Tongue (tissue), 2 donors: ENCODE measurements around the gene CRACR2B. TPM values are rescaled to one million over a fixed set of nuclear protein-coding genes. Genes with fewer than 3 reads are reported as not detected.

ENCODE experiments used
- DNase-seq: peaks from one replicate; pipeline ENCODE4 v3.0.0-alpha.2; 2015
- total RNA-seq: library from RNA; depleted of rRNA; stranded (reverse); fragments of >200 nt; gene quantifications from one replicate; pipeline ENCODE4 v1.2.3, GENCODE V29; 2014

The CRACR2B gene
- total RNA-seq, 1 donor from 2014 or later = 22.6 TPM

GRCh38 chr11:839875-840617 is 12.3 kb downstream of the CRACR2B start:
- DNase-seq = no peak

DNA sequence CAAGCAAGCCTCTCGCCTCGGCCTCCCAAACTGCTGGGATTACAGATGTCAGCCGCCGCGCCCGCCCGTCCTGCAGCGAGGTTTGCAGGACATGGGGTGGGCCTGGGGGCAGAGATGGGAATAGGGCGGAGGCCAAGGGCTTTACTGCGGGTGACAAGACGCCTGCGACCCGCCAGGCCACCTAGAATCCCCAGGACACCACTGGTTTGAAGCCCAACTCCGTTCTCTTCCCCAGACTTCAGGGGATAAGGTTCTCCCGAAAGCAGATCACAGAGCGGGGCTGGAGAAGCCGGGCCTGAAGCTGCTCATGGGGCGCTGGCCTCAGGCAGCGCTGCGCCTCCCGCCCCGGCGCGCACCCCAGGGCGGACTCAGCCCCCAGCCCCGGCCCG is 14.3 kb downstream of the CRACR2B start:
- DNase-seq = no peak

DNA sequence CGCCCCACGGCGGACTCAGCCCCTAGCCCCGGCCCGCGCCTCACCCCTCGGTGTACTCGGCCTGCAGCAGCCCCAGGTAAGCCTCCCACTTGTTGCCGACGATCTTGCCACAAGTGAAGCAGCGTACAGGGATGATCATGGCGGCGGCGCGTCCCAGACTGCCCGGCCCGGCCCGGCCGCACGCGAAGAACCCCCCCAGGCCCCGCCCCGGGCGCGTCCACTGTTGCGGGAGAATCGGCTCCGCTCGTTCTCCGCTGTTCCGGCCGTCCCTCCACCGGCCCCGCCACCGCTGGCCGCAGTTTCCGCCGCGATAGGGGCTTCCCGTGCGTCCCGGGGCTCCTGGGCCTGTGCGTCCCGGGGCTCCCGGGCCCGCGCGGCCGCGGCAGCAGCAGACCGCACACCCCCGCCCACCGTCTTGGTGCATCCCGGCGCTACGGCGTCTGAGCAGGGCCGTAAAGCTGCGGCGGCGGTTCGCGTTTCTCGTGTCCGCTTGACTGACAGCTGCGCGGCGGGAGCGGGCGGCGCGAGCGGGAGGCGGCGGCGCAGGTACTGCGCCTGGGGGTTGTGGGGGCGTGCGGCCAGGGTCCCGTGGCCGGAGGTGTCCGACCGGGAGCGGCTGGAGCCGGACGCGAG is 14.8 kb downstream of the CRACR2B start, which contains the start of the genes POLR2L and TSPAN4:
Gene POLR2L (minus strand): TSS at position 160 of the 633 bp plus-strand sequence. CDS start 21 bp downstream, at position 139.
Gene TSPAN4 (plus strand): TSS at position 483 of the 633 bp plus-strand sequence. CDS start 7,453 bp downstream, outside the sequence.
- peak; percentile 94 for DNase-seq

- no peak for DNase-seq
Observed at GRCh38 chr11:843086-843734, 15.5 kb downstream of the CRACR2B start.

DNA sequence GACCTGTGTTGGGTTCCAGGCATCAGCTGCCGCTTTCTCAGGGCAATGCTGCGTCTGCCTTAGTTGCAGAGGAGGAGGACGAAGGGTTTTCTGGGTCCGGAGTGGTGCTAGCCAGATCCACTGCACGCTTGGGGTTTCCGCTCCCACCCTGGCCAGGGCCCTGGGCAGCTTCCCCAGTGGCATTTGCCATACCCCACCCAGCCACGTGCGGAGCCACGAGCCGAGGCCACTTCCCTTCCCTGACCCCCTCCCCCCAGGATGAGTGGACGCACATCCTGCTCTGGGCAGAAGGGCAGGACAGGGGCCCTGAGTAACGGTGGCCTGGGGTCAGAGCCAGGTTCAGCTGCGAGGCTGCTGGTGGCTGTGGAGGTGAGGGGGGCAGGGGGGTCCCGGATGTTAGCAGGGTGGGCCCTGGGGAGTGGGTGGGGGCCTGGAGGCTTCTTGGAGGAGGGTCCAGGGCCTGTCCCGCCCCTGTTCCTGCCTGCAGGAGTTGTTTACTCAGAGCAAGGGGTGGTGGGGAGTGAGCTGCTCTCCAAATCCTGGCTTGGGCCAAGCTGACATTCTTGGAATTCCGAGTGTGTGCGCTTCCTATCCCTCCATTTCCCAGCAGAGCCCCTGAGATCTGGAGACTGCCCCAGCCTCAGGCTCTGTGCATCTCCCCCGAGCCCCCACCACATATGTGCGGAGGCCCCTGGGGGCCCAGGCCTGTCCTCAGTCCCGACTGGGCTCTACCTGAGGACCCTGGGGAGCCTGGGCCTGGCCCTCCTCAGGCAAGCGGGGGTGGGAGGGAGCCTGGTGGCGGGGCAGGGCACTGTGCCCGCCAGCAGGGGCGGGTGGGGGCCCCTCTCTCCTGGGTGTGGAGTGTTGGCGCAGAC is 16.3 kb downstream of the CRACR2B start:
- DNase-seq = peak; percentile 92

DNA sequence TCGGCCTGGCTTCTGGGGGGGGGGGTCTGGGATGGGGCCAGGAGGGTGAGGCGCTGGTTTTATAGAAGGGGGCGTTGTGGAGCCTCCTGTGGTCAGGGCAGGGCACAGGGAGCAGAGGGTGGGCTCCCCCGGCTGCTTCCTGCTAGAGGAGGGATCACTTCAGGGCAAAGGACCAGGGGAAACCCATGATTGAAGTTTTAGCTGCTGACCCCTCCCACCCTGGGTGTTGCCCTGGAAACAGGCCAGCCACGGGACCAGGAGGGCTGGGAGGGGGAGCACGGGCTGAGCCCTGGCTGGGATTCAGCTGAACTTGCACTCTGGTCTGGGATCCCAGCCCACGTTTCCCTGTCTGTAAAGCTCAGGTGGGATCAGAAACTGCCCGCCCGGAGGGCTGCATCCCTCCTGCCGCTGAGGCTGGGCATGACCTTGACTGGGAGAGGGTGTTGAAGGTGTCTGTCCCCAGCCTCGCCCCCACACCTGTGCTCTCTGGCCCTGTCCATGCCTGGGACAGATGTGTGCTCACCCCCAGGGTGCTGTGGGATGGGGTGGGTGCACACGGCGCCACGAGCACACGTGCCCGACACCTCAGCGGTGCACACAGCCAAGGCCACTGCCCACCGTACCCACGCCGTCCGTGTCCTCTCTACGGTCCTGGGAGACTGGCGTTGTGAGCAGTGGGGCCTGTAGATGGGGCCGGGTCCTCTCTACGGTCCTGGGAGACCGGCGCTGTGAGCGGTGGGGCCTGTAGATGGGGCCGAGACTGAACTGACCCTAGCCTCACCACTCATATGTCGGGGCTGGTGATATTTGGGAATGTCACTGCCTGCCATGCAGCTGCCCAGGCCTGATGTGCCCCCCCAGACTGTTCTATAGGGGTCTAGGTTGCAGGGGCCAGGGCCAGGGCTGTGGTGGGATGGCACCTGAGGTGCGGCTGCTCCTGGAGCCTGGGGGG is 17.2 kb downstream of the CRACR2B start:
- peak; percentile 95 for DNase-seq

- peak; percentile 60 for DNase-seq
Observed at GRCh38 chr11:845872-846495, 18.3 kb downstream of the CRACR2B start.

DNA sequence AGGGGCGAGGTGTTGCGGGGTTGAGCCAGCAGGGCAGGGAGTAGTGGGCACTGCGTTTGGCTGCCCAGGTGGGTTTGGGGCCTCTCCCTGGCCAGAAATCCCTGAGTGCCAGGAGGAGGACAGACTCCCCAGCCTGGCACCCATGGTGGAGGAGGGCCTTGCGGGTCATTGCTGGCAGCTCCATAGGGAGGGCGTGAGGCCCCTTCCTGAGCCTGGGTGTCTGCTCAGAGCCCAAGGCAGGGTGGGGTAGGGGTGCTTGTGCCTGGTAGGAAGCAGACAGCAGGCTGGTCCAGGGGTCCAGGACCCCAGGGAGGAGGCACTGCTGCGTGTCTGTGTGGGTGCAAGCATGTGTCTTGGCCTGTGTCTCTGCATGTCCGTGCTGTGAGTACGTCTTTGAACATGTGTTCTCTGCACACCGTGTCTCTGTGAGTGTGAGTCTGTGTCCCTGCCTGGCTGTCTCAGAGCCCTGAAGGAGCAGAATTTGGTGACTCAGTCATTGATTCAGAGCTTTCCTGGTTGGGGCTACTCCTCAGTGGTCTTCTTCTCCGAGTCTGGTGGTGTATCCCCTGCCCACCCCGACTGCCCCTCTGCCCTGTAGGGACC is 18.9 kb downstream of the CRACR2B start:
- no peak for DNase-seq

- no peak for DNase-seq
Observed at GRCh38 chr11:847876-848275, 20.2 kb downstream of the CRACR2B start.

DNA sequence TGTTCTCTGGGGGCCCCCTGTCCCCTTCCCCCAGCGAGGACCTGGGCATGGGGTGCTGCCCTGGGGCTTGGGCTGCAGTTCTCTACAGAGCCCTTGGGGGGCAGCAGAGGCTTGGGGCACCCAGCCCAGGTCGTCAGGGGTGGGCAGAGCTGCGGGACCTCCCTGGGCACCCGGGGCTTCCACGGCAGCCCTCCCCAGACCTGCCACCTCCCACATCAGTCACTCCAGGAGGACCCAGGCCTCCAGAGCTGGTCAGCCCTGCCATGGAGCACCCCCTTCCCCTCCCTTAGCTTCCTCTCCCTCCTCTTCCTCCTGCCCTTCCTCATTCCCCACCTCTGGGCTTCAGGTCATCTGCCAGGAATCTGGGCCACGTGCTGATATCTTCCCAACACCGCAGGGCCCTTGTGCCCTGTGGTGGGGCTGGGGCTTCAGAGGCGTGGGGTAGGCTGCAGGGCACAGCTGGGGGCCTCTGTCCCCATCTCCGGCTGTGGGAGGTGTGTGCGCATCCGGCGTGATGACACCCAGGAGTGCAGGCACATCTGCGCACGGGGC is 20.7 kb downstream of the CRACR2B start:
- DNase-seq = no peak

DNA sequence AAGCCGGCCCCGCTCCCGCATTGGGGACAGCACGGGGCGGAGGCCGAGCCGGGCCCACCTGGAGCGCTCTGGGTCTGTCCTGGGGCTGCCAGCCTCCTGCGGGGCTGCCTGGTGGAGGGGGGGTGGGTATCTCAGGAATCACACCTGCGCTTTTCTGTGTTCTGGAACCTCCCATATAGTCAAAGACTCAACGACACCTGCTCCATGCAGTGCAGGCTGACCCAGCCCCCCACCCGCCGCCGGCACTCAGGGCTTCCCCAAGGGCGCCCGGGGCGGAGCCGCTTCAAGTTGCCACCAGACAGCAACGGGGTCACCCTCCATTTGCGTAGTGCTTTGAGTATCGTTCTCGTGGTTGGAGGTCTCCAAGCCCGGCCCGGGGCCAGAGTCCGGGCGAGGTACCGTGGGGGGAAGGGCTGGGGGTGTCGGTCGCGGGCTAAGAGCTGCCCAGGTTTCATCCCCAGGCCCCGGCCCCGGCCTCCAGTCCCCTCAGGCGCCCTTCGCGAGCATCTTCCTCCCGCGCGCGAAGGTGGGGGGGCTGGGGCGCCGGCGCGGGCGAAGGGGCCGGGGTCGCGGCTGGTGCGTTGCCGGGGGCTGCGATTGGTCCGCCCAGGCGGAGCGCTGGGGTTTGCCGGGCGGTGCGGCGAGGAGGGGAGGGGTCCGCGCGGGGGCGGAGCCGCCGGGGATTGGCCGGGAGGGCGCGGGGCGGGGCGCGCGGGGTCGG is 21.5 kb downstream of the CRACR2B start:
- peak; percentile 67 for DNase-seq

GRCh38 chr11:849951-850774 is 22.4 kb downstream of the CRACR2B start:
- no peak for DNase-seq

DNA sequence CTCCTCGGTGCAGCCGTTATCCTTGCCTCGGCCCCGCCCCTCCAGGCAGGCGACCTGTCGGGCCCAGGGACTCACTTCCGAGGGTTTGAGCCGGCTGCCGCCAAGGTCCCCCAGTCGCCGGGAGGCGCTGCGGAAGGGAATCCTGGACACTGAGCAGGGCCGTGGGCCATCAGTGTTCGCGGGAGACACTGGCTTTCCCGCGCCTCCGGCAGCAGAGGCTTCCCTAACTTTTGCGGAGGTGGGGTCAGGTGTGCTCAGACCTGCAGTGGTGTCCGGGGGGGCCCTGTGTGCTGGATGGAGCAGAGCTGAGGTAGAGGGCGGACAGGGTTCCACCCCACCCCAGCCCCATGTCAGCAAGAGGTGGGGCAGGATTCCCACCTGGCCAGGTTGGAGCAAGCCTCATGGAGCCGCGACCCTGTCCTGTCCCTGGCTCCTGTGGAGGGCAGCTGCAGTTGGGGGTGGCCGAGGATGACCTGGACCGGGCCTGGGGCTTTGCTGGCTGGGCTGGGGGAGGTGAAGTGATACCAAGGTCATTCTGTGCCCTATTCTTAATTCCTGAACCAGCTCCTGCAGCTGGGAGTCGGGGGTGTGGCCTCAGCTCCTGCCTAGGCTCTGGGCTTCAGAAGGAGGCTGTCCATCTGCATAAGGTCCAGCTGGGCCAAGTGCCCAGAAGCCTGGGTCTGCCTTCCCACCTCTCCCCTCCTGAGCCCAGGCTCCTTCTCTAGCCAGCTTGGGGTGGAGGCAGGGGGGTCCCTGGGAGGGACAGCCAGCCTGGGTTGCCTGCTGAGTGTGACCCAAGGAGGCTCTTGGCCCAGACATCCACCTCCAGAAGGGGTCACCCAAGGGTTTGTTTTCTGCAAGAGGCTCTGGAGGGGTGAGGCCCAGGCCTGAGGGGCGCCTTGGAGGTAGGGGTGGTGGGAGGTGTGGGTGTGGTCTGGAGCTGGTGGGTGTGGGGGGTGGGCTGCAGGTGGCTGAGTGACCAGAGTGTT is 23.4 kb downstream of the CRACR2B start:
- DNase-seq = no peak

DNA sequence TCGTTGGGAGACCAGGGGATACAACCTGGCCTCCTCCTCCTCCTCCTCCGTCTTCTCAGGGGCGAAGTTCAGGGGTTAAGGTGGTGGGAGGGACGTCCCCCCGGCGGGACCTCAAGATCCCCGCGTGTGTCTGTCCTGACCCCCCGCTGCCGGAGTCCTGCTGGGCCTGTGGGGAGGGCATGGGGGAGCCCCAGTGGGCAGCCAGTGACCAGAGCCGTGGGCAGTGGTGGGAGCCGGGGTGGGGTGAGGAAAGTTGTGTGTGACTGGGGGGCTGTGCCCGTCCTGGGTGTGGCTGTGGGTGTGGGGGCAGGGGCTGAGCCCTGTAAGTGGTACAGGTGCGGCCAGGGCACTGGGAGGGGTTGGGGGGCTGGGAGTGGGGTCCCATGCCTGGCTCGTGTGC is 25.0 kb downstream of the CRACR2B start:
- no peak for DNase-seq

- no peak for DNase-seq
Observed at GRCh38 chr11:853682-854448, 26.1 kb downstream of the CRACR2B start.
